Kidney epithelial cell (primary cell): ENCODE results near the gene KCNK3. TPM values are rescaled to one million over a fixed set of nuclear protein-coding genes. Genes with fewer than 3 reads are reported as not detected.

Source experiments
- DNase-seq: peaks from one replicate; pipeline ENCODE4 v3.0.0-alpha.2; 2010; ENCODE audit warnings: low read depth
- H3K27me3 ChIP-seq: 2 replicates; pipeline ENCODE4 v1.6.0; 2011; ENCODE audit warnings: low read length; ENCODE audit not compliant: control insufficient read depth, insufficient read depth
- H3K36me3 ChIP-seq: 2 replicates; pipeline ENCODE4 v1.5.1; 2011; ENCODE audit warnings: low read length; ENCODE audit not compliant: control insufficient read depth, insufficient read depth
- H3K4me3 ChIP-seq: 2 replicates; pipeline ENCODE4 v1.5.1; 2011; ENCODE audit warnings: low read depth, mild to moderate bottlenecking, control low read depth, low read length
- total RNA-seq: library from RNA; depleted of rRNA; stranded (reverse); fragments of >200 nt; gene quantifications from 2 replicates; pipeline ENCODE4 v1.2.3, GENCODE V29; 2015
- TF ChIP-seq, protein P1 (sequence below): IDR thresholded peaks from 2 replicates; pipeline ENCODE4 v1.5.1; 2011; ENCODE audit warnings: mild to moderate bottlenecking, moderate library complexity, low read length, control low read depth, inconsistent platforms; ENCODE audit not compliant: insufficient read depth, poor library complexity, severe bottlenecking

KCNK3 gene
- total RNA-seq, 1 donor from 2014 or later = 13.9 TPM

DNA sequence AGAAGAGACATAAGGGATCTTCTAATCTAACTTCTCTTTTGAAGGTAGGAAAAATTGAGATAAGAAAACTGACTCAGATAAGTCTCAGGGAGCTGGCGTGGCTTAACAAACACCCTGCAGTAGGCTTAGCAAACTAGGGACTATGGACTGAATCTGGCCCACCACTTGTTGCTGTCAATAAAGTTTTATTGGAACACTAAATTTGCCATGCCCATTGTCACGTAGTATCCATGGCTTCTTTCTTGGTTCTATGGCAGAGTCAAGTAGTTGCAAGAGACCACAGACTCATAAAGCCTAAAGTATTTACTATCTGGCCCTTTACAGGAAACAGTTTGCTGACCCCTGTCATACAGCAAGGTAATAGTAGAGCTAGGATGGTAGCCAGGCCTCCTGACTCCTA, 24.2 kb downstream of the KCNK3 start:
- H3K27me3 ChIP-seq = no peaks in the 10 kb centered on the region
- H3K36me3 ChIP-seq = no peaks in the 10 kb centered on the region
- no peak overlapping the region for H3K4me3 ChIP-seq
- TF ChIP-seq, protein P1, sequence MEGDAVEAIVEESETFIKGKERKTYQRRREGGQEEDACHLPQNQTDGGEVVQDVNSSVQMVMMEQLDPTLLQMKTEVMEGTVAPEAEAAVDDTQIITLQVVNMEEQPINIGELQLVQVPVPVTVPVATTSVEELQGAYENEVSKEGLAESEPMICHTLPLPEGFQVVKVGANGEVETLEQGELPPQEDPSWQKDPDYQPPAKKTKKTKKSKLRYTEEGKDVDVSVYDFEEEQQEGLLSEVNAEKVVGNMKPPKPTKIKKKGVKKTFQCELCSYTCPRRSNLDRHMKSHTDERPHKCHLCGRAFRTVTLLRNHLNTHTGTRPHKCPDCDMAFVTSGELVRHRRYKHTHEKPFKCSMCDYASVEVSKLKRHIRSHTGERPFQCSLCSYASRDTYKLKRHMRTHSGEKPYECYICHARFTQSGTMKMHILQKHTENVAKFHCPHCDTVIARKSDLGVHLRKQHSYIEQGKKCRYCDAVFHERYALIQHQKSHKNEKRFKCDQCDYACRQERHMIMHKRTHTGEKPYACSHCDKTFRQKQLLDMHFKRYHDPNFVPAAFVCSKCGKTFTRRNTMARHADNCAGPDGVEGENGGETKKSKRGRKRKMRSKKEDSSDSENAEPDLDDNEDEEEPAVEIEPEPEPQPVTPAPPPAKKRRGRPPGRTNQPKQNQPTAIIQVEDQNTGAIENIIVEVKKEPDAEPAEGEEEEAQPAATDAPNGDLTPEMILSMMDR = no peak
- DNase-seq = no peak

- H3K27me3 ChIP-seq = no peaks in the 10 kb centered on the region
- DNase-seq = no peak
- TF ChIP-seq, protein P1 = no peak
- no peak overlapping the region for H3K4me3 ChIP-seq
- no peaks in the 10 kb centered on the region for H3K36me3 ChIP-seq
Measured at GRCh38 chr2:26717362-26717761, 24.8 kb downstream of the KCNK3 start.

DNA sequence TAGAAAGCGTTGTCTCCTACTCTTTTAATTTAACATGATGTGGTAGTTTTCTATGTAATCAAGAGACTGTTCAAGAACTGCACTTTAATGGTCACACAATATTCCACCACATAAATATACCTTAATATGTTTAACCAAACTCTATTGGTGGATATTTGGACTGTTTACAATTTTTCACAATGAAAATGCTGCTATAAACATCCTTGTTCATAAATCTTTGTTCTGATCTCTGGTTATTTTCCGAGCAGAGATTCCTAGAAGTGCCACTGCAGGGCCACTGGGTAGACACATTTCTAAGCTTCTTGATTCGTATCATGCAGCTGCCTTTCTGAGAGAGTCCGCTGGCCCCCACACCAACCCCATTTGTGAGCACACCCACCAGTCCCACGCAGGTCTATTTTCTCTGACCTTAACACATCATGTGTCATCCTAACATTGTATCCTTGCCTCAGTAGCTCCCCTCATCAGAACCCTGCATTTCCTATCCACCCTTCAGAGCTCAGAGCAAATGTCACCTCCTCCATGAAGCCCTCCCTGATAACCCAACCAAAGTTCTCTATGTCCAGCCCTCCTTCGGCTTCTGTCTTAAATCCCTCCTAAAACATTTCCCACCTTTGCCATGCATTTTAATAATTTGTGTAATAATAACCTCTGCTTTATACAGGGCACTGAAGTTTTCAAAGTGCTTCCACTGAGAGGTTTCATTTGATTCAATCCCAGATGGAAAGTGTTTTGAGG, 26.6 kb downstream of the KCNK3 start:
- DNase-seq = no peak
- Histone ChIP-seq H3K36me3 (no peaks in the 10 kb centered on the region), H3K27me3 (no peaks in the 10 kb centered on the region), H3K4me3 (no peak overlapping the region)
- TF ChIP-seq, protein P1 = no peak

- no peak for DNase-seq
- Histone ChIP-seq H3K36me3 (no peaks in the 10 kb centered on the region), H3K4me3 (no peak overlapping the region), H3K27me3 (no peaks in the 10 kb centered on the region)
- TF ChIP-seq, protein P1 = no peak
Measured at GRCh38 chr2:26720322-26721114, 28.0 kb downstream of the KCNK3 start.

GRCh38 chr2:26721115-26722032, 28.9 kb downstream of the KCNK3 start:
- no peaks in the 10 kb centered on the region for H3K36me3 ChIP-seq
- TF ChIP-seq, protein P1 = no peak
- no peak for DNase-seq
- no peak overlapping the region for H3K4me3 ChIP-seq
- H3K27me3 ChIP-seq = no peaks in the 10 kb centered on the region
